Mucosa of stomach (tissue), 1 donor: ENCODE results near the gene SMAD5.

ENCODE experiments used
- H3K27me3 ChIP-seq: one replicate; pipeline ENCODE4 v1.7.0; 2013; ENCODE audit warnings: mild to moderate bottlenecking, low read length; ENCODE audit not compliant: control insufficient read depth, insufficient read depth
- H3K36me3 ChIP-seq: one replicate; pipeline ENCODE4 v1.7.0; 2013; ENCODE audit warnings: low read length; ENCODE audit not compliant: control insufficient read depth, insufficient read depth
- H3K4me1 ChIP-seq: one replicate; pipeline ENCODE4 v1.7.0; 2013; ENCODE audit warnings: mild to moderate bottlenecking, low read length; ENCODE audit not compliant: control insufficient read depth, insufficient read depth
- H3K4me3 ChIP-seq: one replicate; pipeline ENCODE4 v1.7.0; 2013; ENCODE audit warnings: low read length
- H3K9ac ChIP-seq: one replicate; pipeline ENCODE4 v1.7.0; 2013; ENCODE audit warnings: mild to moderate bottlenecking, low read length, moderate library complexity
- H3K9me3 ChIP-seq: one replicate; pipeline ENCODE4 v1.7.0; 2013; ENCODE audit warnings: mild to moderate bottlenecking, low read length, moderate library complexity; ENCODE audit not compliant: control insufficient read depth
- donor health status: Pancreatic carcinoma.

SMAD5 gene

GRCh38 chr5:136221340-136221739, 88.7 kb downstream of the SMAD5 start:
- H3K9me3 ChIP-seq = no peaks in the 10 kb centered on the region
- no peak overlapping the region for H3K4me3 ChIP-seq
- H3K4me1 ChIP-seq = no peaks in the 10 kb centered on the region
- no peak overlapping the region for H3K9ac ChIP-seq
- no peaks in the 10 kb centered on the region for H3K27me3 ChIP-seq
- H3K36me3 ChIP-seq = no peaks in the 10 kb centered on the region

GRCh38 chr5:136222580-136223235, 90.1 kb downstream of the SMAD5 start:
- Histone ChIP-seq H3K27me3 (no peaks in the 10 kb centered on the region), H3K4me1 (no peaks in the 10 kb centered on the region), H3K4me3 (no peak overlapping the region), H3K9ac (no peak overlapping the region), H3K36me3 (no peaks in the 10 kb centered on the region), H3K9me3 (no peaks in the 10 kb centered on the region)

DNA sequence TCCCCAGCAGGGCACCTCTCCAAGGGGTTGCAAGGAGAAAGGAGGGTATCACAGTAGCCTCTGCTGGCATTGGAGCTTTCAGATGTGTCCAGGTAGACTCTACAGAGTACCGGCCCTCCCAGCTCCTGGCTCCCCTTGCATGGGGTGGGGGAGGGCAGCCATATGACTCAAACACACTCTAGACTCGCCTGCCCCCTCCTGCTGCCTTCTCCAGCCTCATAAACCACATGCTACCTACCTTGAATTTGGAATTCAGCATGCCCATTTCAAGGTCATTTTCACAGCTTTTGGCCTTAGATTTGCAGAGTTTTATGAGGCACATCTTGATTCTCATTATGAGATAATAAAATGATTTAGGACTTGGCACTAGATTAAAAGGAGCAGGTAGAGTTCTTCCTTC, 93.2 kb downstream of the SMAD5 start:
- no peaks in the 10 kb centered on the region for H3K4me1 ChIP-seq
- peaks cover 5% of the 10 kb centered on the region for H3K27me3 ChIP-seq
- H3K9ac ChIP-seq = no peak overlapping the region
- no peaks in the 10 kb centered on the region for H3K36me3 ChIP-seq
- no peak overlapping the region for H3K4me3 ChIP-seq
- no peaks in the 10 kb centered on the region for H3K9me3 ChIP-seq

GRCh38 chr5:136226401-136226800, 93.8 kb downstream of the SMAD5 start:
- H3K4me1 ChIP-seq = no peaks in the 10 kb centered on the region
- H3K36me3 ChIP-seq = no peaks in the 10 kb centered on the region
- peaks cover 5% of the 10 kb centered on the region for H3K27me3 ChIP-seq
- H3K4me3 ChIP-seq = no peak overlapping the region
- H3K9ac ChIP-seq = no peak overlapping the region
- no peaks in the 10 kb centered on the region for H3K9me3 ChIP-seq

- Histone ChIP-seq H3K4me1 (no peaks in the 10 kb centered on the region), H3K36me3 (no peaks in the 10 kb centered on the region), H3K9ac (no peak overlapping the region), H3K4me3 (no peak overlapping the region), H3K27me3 (peaks cover 5% of the 10 kb centered on the region), H3K9me3 (no peaks in the 10 kb centered on the region)
Measured at GRCh38 chr5:136228136-136228757, 95.6 kb downstream of the SMAD5 start.

DNA sequence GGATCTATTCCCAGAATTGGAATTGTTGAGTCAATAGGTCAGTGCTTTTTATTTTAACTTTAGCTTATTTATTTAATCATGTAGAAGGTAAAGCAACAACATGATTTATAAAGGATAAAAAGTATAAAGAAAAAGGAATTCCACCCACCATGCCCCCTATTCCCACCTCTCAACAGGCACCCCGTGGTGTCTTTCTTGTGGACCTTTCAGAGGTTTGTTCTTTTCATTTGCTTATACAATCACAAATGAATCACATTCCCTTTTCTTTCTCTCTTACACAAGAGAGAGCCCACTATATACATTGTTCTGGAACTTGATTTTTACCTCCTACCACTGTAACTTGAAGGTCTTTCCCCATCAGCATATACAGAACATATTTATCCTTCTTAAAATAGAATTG, 97.5 kb downstream of the SMAD5 start:
- Histone ChIP-seq H3K4me3 (no peak overlapping the region), H3K9me3 (no peaks in the 10 kb centered on the region), H3K36me3 (no peaks in the 10 kb centered on the region), H3K9ac (no peak overlapping the region), H3K27me3 (peaks cover 5% of the 10 kb centered on the region), H3K4me1 (no peaks in the 10 kb centered on the region)

- no peak overlapping the region for H3K4me3 ChIP-seq
- no peaks in the 10 kb centered on the region for H3K4me1 ChIP-seq
- no peaks in the 10 kb centered on the region for H3K9me3 ChIP-seq
- no peaks in the 10 kb centered on the region for H3K36me3 ChIP-seq
- no peak overlapping the region for H3K9ac ChIP-seq
- H3K27me3 ChIP-seq = peaks cover 5% of the 10 kb centered on the region
Measured at GRCh38 chr5:136232316-136232715, 99.7 kb downstream of the SMAD5 start.
